ENCODE results near the gene HOMER2. TPM values are rescaled to one million over a fixed set of nuclear protein-coding genes. Genes with fewer than 3 reads are reported as not detected.

Gene HOMER2
- total RNA-seq, 1 experiment from 2014 or later = 22.6 TPM

GRCh38 chr15:82838096-82838735 is 114.3 kb downstream of the HOMER2 start:
- no TSS peak for BruUV-seq (replicated peaks)
- POLR2A ChIA-PET (ENCODE audit: unreplicated experiment) = no interaction called here

GRCh38 chr15:82835391-82835917 is 117.1 kb downstream of the HOMER2 start:
- H3K4me1 ChIP-seq (ENCODE audit: insufficient read depth, low read length) = peaks cover 22% of the 10 kb centered on the region
- H3K4me3 ChIP-seq (ENCODE audit: low read length) = no peak overlapping the region
- H3K9me3 ChIP-seq (ENCODE audit: low read length) = no peaks in the 10 kb centered on the region
- H2AFZ ChIP-seq (ENCODE audit: low read length) = no peak overlapping the region
- ChIA-PET POLR2A (ENCODE audit: unreplicated experiment) (no interaction called here), CTCF (no interaction called here)
- H3K27ac ChIP-seq (ENCODE audit: low read length) = no peak overlapping the region
- H3K9me2 ChIP-seq (replicated peaks; ENCODE audit: low read length) = no peaks in the 10 kb centered on the region
- peaks cover 8% of the 10 kb centered on the region for H3F3A ChIP-seq (ENCODE audit: low read length, unreplicated experiment)
- H4K20me1 ChIP-seq (ENCODE audit: low read length) = no peaks in the 10 kb centered on the region
- TF ChIP-seq CTCF (conservative IDR thresholded peaks at IDR 0.05; ENCODE audit: low read depth, low read length) (no peak), EZH2phosphoT487 (IDR thresholded peaks at IDR 0.05; ENCODE audit: borderline replicate concordance, low read length) (no peak), EZH2 (IDR thresholded peaks at IDR 0.05; ENCODE audit: low read length, unreplicated experiment) (no peak)
- H3K9ac ChIP-seq (ENCODE audit: low read length) = no peak overlapping the region
- no peaks in the 10 kb centered on the region for H3K27me3 ChIP-seq (ENCODE audit: low read length)
- no peak overlapping the region for H3K4me2 ChIP-seq (ENCODE audit: low read length)
- peaks cover 43% of the 10 kb centered on the region for H3K36me3 ChIP-seq (ENCODE audit: low read depth, low read length)
- no TSS peak for BruUV-seq (replicated peaks)
- intact Hi-C loops (cut with micrococcal nuclease) = no loop called here
- ATAC-seq (no peak), DNase-seq (no peak)
- H3K79me2 ChIP-seq (ENCODE audit: low read length) = no peaks in the 10 kb centered on the region

More at GRCh38 chr15:82838096-82838735, 114.3 kb downstream of the HOMER2 start:
- H2AFZ ChIP-seq (ENCODE audit: low read length) = no peak overlapping the region
- no peak for DNase-seq
- no peak for ATAC-seq
- no peak for TF ChIP-seq EZH2 (IDR thresholded peaks at IDR 0.05; ENCODE audit: low read length, unreplicated experiment)
- no peak for TF ChIP-seq CTCF (conservative IDR thresholded peaks at IDR 0.05; ENCODE audit: low read depth, low read length)
- no peak for TF ChIP-seq EZH2phosphoT487 (IDR thresholded peaks at IDR 0.05; ENCODE audit: borderline replicate concordance, low read length)
- no peak overlapping the region for H3K4me3 ChIP-seq (ENCODE audit: low read length)
- H3K27me3 ChIP-seq (ENCODE audit: low read length) = no peaks in the 10 kb centered on the region
- H3K9me2 ChIP-seq (replicated peaks; ENCODE audit: low read length) = no peaks in the 10 kb centered on the region
- H3K79me2 ChIP-seq (ENCODE audit: low read length) = no peaks in the 10 kb centered on the region
- no peak overlapping the region for H3K27ac ChIP-seq (ENCODE audit: low read length)
- peaks cover 3% of the 10 kb centered on the region for H3K4me1 ChIP-seq (ENCODE audit: insufficient read depth, low read length)
- H3K9me3 ChIP-seq (ENCODE audit: low read length) = no peaks in the 10 kb centered on the region
- no peak overlapping the region for H3K4me2 ChIP-seq (ENCODE audit: low read length)
- H3F3A ChIP-seq (ENCODE audit: low read length, unreplicated experiment) = peaks cover 5% of the 10 kb centered on the region
- intact Hi-C loops (cut with micrococcal nuclease) = no loop called here
- CTCF ChIA-PET = no interaction called here
- no peaks in the 10 kb centered on the region for H4K20me1 ChIP-seq (ENCODE audit: low read length)
- H3K9ac ChIP-seq (ENCODE audit: low read length) = no peak overlapping the region
- H3K36me3 ChIP-seq (ENCODE audit: low read depth, low read length) = peaks cover 25% of the 10 kb centered on the region

- Histone ChIP-seq H2AFZ (ENCODE audit: low read length) (no peak overlapping the region), H3K36me3 (ENCODE audit: low read depth, low read length) (peaks cover 52% of the 10 kb centered on the region), H4K20me1 (ENCODE audit: low read length) (no peaks in the 10 kb centered on the region), H3K4me2 (ENCODE audit: low read length) (peak overlapping the region; percentile 78), H3F3A (ENCODE audit: low read length, unreplicated experiment) (peaks cover 8% of the 10 kb centered on the region), H3K27me3 (ENCODE audit: low read length) (no peaks in the 10 kb centered on the region), H3K27ac (ENCODE audit: low read length) (peak overlapping the region; percentile 87), H3K9me2 (replicated peaks; ENCODE audit: low read length) (no peaks in the 10 kb centered on the region), H3K4me1 (ENCODE audit: insufficient read depth, low read length) (peaks cover 22% of the 10 kb centered on the region), H3K4me3 (ENCODE audit: low read length) (peak overlapping the region; percentile 41; the same call in 1 of the 2 replicates), H3K79me2 (ENCODE audit: low read length) (no peaks in the 10 kb centered on the region), H3K9ac (ENCODE audit: low read length) (peak overlapping the region; percentile 36; the same call in 1 of the 2 replicates), H3K9me3 (ENCODE audit: low read length) (no peaks in the 10 kb centered on the region)
- ChIA-PET CTCF (no interaction called here), POLR2A (ENCODE audit: unreplicated experiment) (no interaction called here)
- intact Hi-C loops (cut with micrococcal nuclease) = loop anchor here (2.0 kb wide), 1 partner anchor 83 kb away; no protein-coding TSS in a partner anchor
- TF ChIP-seq EZH2phosphoT487 (IDR thresholded peaks at IDR 0.05; ENCODE audit: borderline replicate concordance, low read length) = no peak
- TF ChIP-seq CTCF (conservative IDR thresholded peaks at IDR 0.05; ENCODE audit: low read depth, low read length) = no peak
- no peak for TF ChIP-seq EZH2 (IDR thresholded peaks at IDR 0.05; ENCODE audit: low read length, unreplicated experiment)
- DNase-seq = no peak
- BruUV-seq (replicated peaks) = no TSS peak
- no peak for ATAC-seq
These were observed 119.2 kb downstream of the HOMER2 start for GRCh38 chr15:82833362-82833682.

All from PC-3 (cell line).